Activated CD8-positive, alpha-beta memory T cell treated with anti-CD3 and anti-CD28 coated beads for 4 hours (primary cell): ENCODE data around the gene SLC51B.
"Not testable (repeated sequence)": the region's sequence is repeated elsewhere in the genome, so short reads cannot be mapped to it uniquely, and the experiment has no call there.

Experiments used
- DNase-seq, 2 donors: peaks; one replicate each; pipeline ENCODE4 v3.0.0-alpha.2; 2020; ENCODE audit warnings: low read depth in 2 of 2

SLC51B gene

GRCh38 chr15:65044724-65045481 is at the start of gene SLC51B:
TSS of gene SLC51B (plus strand) at chr15:65045387. CDS start at chr15:65050005, 4,618 bp downstream.
- DNase-seq = no peak

DNA sequence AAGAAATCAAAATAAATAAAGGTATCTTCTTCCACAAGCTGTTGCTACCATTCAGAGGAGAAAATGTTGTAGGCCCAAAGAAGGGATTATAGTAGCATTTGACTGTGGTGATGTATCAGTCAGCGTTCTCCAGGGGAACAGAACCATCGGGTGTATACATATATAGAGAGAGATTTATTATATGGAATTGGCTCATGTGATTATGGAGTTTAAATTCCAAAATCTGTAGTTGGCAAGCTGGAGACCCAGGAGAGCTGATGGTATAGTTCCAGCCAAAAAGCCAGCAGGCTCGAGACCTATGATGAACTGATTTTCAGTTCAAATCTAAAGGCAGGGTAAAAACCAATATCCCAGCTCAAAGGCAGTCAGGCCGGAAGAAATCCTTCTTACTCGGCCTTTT is 48.1 kb upstream of the SLC51B start:
- no peak for DNase-seq

DNA sequence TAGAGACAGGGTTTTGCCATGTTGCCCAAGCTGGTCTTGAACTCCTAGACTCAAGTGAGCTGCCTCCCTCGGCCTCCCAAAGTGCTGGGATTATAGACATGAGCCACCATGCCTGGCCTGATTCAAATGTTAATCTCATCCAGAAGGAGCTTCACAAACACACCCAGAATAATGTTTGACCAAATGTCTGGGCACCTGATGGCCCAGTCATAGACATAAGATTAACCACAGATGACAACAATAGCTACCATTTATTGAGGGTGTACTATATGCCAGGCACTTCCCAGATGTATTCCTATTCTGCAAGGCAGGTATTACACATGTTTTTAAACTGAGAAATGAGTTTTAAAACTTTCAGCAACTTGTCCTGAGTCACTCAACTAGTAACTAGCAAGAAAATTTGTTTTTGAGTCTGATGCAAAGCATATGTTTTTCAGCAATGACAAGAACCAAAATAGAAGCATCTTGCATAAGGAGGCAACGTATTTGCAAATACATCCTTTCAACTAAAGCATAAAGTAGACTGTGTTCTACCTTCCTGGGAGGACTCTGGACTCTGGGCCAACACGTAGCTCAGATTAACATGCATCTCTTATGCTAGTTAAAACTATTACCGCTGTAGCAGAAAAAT is 47.3 kb upstream of the SLC51B start:
- no peak for DNase-seq

DNA sequence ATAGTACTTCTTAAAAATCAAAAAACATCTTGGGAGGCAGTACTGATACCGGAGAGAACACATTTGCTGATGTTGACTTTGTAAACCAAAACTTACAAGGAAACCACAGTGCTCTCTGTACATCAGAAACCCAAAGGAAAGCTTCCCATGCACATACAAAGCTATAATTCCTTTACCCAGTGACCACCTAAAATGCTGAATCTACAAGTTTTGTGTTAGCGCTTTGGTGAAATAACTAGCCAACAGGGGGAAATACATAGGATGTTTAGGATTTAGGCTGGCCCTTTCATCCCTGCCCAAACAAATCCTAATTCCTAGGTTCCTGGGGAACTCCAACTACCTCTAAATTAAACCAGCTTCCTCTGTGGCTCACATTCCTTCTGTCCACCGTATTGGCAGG is 40.2 kb upstream of the SLC51B start:
- no peak for DNase-seq

GRCh38 chr15:65006876-65007275 is 38.3 kb upstream of the SLC51B start:
- no peak for DNase-seq

DNA sequence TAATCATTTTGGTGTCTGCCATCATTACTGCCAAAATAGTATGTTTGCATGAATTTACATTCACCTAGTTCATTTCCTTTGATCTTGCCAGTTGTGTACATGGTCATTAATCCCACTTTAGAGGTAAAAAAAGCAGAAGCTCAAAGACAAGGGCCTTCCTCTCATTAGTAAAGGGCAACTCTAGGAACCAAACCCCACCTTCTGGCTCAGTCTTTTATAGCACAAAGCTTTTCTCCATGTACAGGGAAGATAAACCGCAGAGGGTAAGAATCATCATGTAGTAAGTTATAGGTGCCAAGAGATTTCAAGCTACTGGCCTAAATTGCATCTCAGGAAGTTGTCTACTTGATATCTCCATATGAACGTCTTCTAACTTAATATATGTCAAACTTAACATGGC is 36.2 kb upstream of the SLC51B start:
- DNase-seq = no peak

DNA sequence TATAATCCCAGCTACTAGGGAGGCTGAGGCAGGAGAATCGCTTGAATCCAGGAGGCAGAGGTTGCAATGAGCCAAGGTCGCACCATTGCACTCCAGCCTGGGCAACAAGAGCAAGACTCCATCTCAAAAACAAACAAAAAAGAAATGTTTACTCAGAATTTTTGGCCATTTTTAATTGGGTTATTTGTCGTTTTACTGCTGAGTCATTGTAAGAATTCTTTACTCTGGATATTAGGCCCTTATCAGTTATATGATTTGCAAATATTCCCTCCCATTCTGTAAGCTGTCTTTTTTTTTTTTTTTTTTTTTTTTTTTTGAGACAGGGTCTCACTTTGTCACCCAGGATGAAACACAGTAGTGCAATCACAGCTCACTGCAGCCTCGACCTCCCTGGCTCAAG is 34.0 kb upstream of the SLC51B start:
- DNase-seq = not testable (repeated sequence)

DNA sequence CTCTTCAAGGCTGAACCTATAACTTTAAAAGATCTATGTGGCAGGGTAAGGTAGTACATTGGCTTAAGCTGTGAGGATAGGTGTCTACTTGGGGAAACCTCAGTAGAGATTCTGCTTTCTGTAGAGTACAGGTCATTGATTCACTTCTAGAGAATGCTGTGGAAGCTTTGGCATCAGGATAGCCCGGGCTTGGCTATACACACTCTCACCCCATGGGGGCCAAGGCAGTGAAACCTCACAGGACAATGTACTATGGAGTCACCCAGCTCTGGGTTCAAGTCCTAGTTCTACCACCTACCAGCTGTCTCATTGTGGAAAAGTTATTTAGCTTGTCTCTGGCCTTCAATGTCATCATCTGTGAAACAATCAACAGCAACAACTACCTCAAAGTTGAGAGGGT is 24.8 kb upstream of the SLC51B start:
- no peak for DNase-seq

GRCh38 chr15:65021488-65021887 is 23.7 kb upstream of the SLC51B start:
- no peak for DNase-seq

DNA sequence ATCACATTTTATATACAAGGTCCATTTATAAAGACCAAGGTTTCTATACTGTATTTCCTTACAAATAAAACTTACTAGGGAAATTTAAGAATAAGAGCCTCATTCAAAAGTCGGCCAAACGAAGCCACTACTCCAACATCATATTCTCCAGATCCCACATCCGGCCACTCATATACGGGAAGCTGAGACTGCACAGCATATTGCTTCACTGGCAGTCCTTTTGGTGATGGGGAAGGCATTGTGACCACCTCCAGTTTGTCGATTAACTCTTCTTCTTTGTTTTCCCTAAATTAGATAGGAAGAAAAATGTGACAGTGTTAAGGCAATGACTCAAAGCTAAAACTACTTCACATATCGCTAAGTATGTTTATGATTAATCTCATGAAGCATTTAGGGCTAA is 18.4 kb upstream of the SLC51B start:
- DNase-seq = no peak

- no peak for DNase-seq
Measured at GRCh38 chr15:65027593-65027992, 17.6 kb upstream of the SLC51B start.

DNA sequence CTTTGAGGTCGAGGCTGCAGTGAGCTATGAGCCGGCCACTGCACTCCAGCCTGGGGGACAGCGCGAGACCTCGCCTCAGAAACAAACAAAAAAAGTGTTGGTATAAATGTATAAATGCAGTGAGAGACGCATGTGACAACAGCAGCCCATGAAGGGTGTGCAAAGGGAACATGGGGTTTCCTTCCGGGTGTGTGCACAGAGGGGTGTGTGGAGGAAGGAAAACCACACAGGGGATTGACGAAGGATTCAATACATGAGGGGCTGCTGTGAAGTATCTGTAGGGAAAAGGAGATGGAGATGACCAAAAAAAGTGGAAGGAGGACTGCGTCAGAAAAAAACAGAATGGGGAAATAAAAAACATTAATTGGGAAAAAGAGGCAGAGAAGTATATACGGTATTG is 16.8 kb upstream of the SLC51B start:
- DNase-seq = no peak

- peak; percentile 86 to 90 for DNase-seq
Measured at GRCh38 chr15:65028921-65029735, 16.1 kb upstream of the SLC51B start, which contains the start of gene MTFMT. TSS of gene MTFMT (minus strand) at chr15:65029639. CDS start at chr15:65029613, 26 bp downstream.

DNA sequence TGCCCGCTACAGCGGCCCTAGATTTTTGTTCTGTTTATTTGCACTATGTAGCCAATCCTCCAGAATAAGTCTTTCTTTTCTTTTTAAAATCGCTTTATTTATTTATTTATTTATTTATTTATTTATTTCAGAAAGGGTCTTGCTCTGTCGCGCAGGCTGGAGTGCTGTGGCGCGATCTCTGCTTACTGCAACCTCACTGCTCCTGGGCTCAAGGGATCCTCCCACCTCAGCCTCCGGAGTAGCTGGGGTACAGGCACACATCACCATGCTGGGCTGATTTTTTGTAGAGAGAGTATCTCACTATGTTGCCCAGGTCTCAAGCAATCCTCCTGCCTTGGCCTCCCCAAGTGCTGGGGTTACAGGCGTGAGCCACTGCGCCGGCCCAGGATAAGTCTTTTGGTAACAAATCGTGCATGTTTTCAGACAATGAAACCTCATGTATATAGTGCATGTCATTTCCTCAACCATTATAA is 15.4 kb upstream of the SLC51B start:
- DNase-seq = no peak

GRCh38 chr15:65032801-65033537 is 12.2 kb upstream of the SLC51B start:
- no peak for DNase-seq

GRCh38 chr15:65033659-65034269 is 11.4 kb upstream of the SLC51B start:
- no peak for DNase-seq

DNA sequence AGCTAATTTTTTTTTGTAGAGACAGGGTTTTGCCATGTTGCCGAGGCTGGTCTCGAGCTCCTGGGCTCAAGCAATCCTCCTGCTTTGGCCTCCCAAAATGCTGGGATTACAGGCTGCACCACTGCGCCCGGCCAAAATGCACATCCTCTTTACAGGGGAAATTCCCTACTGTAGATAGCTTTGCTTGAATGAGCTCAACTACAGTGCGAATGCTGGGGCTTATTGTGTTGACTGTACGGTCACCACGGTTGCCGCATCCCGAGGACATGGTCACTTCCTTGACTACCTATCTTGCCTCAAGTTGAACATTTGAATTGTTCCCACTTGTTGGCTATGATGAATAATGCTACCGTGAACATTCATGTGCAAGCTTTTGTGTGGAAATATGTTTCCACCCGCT is 10.5 kb upstream of the SLC51B start:
- DNase-seq = no peak

DNA sequence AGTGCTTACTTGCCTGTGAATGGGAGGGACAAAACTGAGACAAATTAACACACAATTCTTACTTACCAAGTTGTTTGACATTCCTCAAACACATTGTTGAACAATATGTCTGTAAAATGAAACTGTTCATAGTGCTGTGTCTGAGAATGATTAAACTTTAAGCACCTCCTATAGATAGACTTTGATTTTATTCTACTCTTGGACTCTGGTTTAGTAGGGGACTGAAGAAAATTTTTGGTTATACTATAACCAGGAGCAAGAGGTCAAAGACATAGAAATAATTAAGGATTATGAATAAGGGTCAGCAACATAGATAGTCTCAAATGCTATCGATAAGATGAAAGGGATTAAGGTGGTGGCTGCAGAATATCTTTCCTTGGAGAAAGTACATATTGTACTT is 7.9 kb upstream of the SLC51B start:
- no peak for DNase-seq

DNA sequence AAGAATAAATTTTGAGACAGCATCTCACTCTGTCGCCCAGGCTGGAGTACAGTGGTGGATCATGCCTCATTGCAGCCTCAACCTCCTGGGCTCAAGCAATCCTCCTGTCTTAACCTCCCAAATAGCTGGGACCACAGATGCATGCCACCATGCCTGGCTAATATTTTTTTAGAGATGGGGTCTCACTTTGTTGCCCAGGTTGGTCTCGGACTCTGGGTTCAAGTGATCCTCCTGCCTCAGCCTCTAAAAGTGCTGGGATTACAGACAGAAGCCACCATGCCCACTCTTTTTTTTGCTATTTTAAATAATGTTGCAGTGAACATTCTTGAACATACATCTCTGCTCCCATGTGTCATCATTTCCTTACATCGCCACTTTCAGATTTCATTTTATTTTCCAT is 6.8 kb upstream of the SLC51B start:
- no peak for DNase-seq

- no peak for DNase-seq
Measured at GRCh38 chr15:65038836-65039235, 6.4 kb upstream of the SLC51B start.

DNA sequence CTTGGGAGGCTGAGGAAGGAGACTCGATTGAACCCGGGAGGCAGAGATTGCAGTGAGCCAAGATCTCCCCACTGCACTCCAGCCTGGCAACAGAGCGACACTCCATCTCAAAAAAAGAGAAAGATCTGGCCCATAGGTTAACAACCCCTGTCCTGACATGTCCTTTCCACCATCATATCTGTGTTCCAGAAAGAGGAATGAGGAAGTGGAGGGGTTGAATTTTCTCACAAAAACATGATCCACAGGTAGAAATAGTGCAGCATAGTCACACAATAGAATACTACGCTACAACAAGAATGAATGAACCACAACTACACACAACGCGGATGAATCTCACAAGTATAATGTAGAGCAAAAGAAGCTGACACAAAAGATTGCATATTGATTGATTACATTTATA is 4.7 kb upstream of the SLC51B start:
- no peak for DNase-seq
